ENCODE data around the gene PVR.
"Not testable (repeated sequence)": the region's sequence is repeated elsewhere in the genome, so short reads cannot be mapped to it uniquely, and the experiment has no call there.

DNA sequence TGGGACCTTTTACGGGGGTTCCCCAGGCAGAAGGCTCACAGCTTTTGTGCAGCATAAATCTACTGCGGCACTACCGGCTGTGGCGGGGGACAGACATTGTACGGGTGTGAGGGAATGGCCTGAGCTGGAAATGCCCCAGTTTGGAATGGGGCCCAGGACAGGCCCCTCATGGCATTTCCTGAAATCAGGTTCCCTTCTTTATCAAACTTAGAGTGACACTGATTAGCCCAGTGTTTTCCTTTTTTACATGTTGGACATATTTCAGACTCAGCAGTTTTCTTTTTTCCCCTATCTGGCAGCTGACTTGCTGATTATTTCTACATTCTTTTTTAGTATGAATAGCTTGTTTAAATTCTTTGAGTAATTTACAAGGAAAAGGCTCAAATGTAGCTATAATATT lies 9.7 kb upstream of the PVR start:
- not testable (repeated sequence) for TF ChIP-seq BHLHE40 (IDR thresholded peaks at IDR 0.05; ENCODE audit: borderline replicate concordance); FOXM1 (IDR thresholded peaks at IDR 0.05; ENCODE audit: borderline replicate concordance); ELF4 (IDR thresholded peaks at IDR 0.05); ARNT (IDR thresholded peaks at IDR 0.05); SUZ12 (IDR thresholded peaks at IDR 0.05)
